Measurements from ENCODE around the gene FAM111A. TPM values are rescaled to one million over a fixed set of nuclear protein-coding genes. Genes with fewer than 3 reads are reported as not detected.
"Not testable (repeated sequence)": the region's sequence is repeated elsewhere in the genome, so short reads cannot be mapped to it uniquely, and the experiment has no call there.

The FAM111A gene
- total and polyA plus RNA-seq, 9 of the 15 experiments (the other 6 are each of a cell fraction or from before 2014, with no cell fraction given) = 14.8 to 30.6 (median 20.1) TPM

DNA sequence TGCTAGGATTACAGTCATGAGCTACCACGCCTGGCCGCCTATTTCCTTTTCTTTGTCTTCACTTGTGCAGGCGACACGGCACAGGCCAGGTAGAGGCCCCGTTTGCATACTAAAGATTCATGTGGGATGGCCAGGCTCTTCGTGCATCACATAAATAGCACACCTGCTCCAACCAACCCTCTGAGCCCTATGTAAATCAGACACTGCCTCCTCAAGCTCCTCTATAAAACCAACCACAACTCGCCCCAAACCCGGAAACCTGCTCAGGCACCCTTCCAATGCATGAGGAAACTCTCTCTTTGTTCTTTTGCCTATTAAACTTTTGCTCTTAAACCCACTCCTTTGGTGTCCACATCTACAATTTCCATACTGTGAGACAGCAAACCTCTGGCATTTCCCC lies 44.7 kb upstream of the FAM111A start:
- H3K36me3 ChIP-seq (ENCODE audit: control insufficient read depth, insufficient read depth, low read length); H3K4me3 ChIP-seq; in situ Hi-C loops (cut with MboI); H3K27ac ChIP-seq (ENCODE audit: extremely low read depth, low read depth, low read length); H3K79me2 ChIP-seq (ENCODE audit: control insufficient read depth, insufficient read depth, low read length); H3K9me1 ChIP-seq (ENCODE audit: control insufficient read depth, insufficient read depth, low read length); H3K4me2 ChIP-seq (ENCODE audit: insufficient read depth, low read length); H3K27me3 ChIP-seq (ENCODE audit: control insufficient read depth in 2 of 2, insufficient read depth in 2 of 2, low read length in 2 of 2); H3K4me1 ChIP-seq (replicated peaks in 1 of 2; ENCODE audit: control insufficient read depth in 2 of 2, insufficient read depth in 2 of 2, low read length in 2 of 2); DNase-seq (ENCODE audit: extremely low read depth in 1 of 4, low spot score in 3 of 4); H3K9me3 ChIP-seq (replicated peaks; ENCODE audit: control insufficient read depth, insufficient read depth, low read depth, low read length); ATAC-seq; H4K20me1 ChIP-seq (replicated peaks; ENCODE audit: control insufficient read depth, insufficient read depth, low read length); H3K9ac ChIP-seq (ENCODE audit: insufficient read depth in 1 of 2, low read depth in 2 of 2, low read length in 2 of 2); CTCF ChIA-PET (ENCODE audit: low intra/inter-chr PET ratio); H2AFZ ChIP-seq (ENCODE audit: low read depth, low read length); BruUV-seq (replicated peaks); FAIRE-seq; POLR2A ChIA-PET: not testable (repeated sequence)
- intact Hi-C loops (cut with micrococcal nuclease) = loop anchor here (1.0 kb wide), 2 partner anchors 38 to 60 kb away; no protein-coding TSS in a partner anchor
- 0% methylated on average over 8 of the region's 8 CpGs for WGBS (ENCODE audit: insufficient coverage, low coverage, missing lambda C conversion rate)

GRCh38 chr11:59102259-59102765 lies 40.3 kb upstream of the FAM111A start:
- peaks cover 0 to 11% of the 10 kb centered on the region in 2 experiments; a peak in 3 of 5 replicates for H3K27me3 ChIP-seq (ENCODE audit: control insufficient read depth in 2 of 2, insufficient read depth in 2 of 2, low read length in 2 of 2)
- DNase-seq (ENCODE audit: extremely low read depth in 1 of 4, low spot score in 3 of 4) = peak; percentile 17 to 68 (median 43)
- H3K9me1 ChIP-seq (ENCODE audit: control insufficient read depth, insufficient read depth, low read length) = no peaks in the 10 kb centered on the region
- ChIA-PET POLR2A (no interaction called here), CTCF (ENCODE audit: low intra/inter-chr PET ratio) (interaction anchor here (0.6 kb wide), 2 partner anchors 36 to 1641 kb away, joined by 3 read pairs; no protein-coding TSS in a partner anchor)
- H3K9me3 ChIP-seq (replicated peaks; ENCODE audit: control insufficient read depth, insufficient read depth, low read depth, low read length) = no peaks in the 10 kb centered on the region
- peak; percentile 99 for ATAC-seq
- peak; percentile 86 for FAIRE-seq
- H3K4me1 ChIP-seq (replicated peaks in 1 of 2; ENCODE audit: control insufficient read depth in 2 of 2, insufficient read depth in 2 of 2, low read length in 2 of 2) = peaks cover 0 to 10% of the 10 kb centered on the region in 2 experiments; a peak in 2 of 5 replicates
- H3K4me3 ChIP-seq = no peak overlapping the region
- H3K27ac ChIP-seq (ENCODE audit: extremely low read depth, low read depth, low read length) = no peak overlapping the region
- H3K4me2 ChIP-seq (ENCODE audit: insufficient read depth, low read length) = peak overlapping the region; percentile 51
- BruUV-seq (replicated peaks) = no TSS peak
- no peak overlapping the region for H3K9ac ChIP-seq (ENCODE audit: insufficient read depth in 1 of 2, low read depth in 2 of 2, low read length in 2 of 2)
- no peaks in the 10 kb centered on the region for H3K36me3 ChIP-seq (ENCODE audit: control insufficient read depth, insufficient read depth, low read length)
- WGBS (ENCODE audit: insufficient coverage, low coverage, missing lambda C conversion rate) = 3% methylated on average over 22 of the region's 23 CpGs
- H4K20me1 ChIP-seq (replicated peaks; ENCODE audit: control insufficient read depth, insufficient read depth, low read length) = no peaks in the 10 kb centered on the region
- no peaks in the 10 kb centered on the region for H3K79me2 ChIP-seq (ENCODE audit: control insufficient read depth, insufficient read depth, low read length)
- intact Hi-C loops (cut with micrococcal nuclease) = loop anchor here (1.0 kb wide), 1 partner anchor 49 kb away; no protein-coding TSS in a partner anchor
- H2AFZ ChIP-seq (ENCODE audit: low read depth, low read length) = peak overlapping the region; percentile 85
- in situ Hi-C loops (cut with MboI) = no loop called here
- TF ChIP-seq ELF1 (tag; IDR thresholded peaks at IDR 0.05) (peak; percentile 35; the same call in 1 of the 2 replicates), MYNN (IDR thresholded peaks at IDR 0.05) (no peak), MYNN (CRISPR knock-in tag; IDR thresholded peaks at IDR 0.05) (no peak), RBM34 (IDR thresholded peaks at IDR 0.05; ENCODE audit: borderline replicate concordance, insufficient read depth, low read length) (no peak), ZNF3 (CRISPR knock-in tag; IDR thresholded peaks at IDR 0.05) (no peak), VEZF1 (CRISPR knock-in tag; IDR thresholded peaks at IDR 0.05) (peak; percentile 61), MEIS2 (IDR thresholded peaks at IDR 0.05; ENCODE audit: partially characterized antibody) (peak; percentile 45), HMBOX1 (IDR thresholded peaks at IDR 0.05) (no peak), U2AF2 (optimal IDR thresholded peaks at IDR 0.05; ENCODE audit: low read depth, low read length) (no peak), YY1 (IDR thresholded peaks at IDR 0.05; ENCODE audit: borderline replicate concordance in 1 of 3, control insufficient read depth in 1 of 3, extremely low read depth in 1 of 3, insufficient read depth in 3 of 3, insufficient read length in 1 of 3, insufficient replicate concordance in 2 of 3, low read depth in 1 of 3, low read length in 2 of 3) (no peak), USF2 (CRISPR knock-in tag; IDR thresholded peaks at IDR 0.05) (no peak), HNRNPK (IDR thresholded peaks at IDR 0.05; ENCODE audit: low read depth, low read length, poor library complexity, severe bottlenecking) (no peak)
